ENCODE measurements around the gene ETV1. TPM values are rescaled to one million over a fixed set of nuclear protein-coding genes. Genes with fewer than 3 reads are reported as not detected.

ETV1 gene
- total and polyA plus RNA-seq, 4 experiments from 2014 or later, result 0.47 TPM; not detected in 3

- Histone ChIP-seq H3K4me3 (ENCODE audit: low read length in 2 of 2) (no peak overlapping the region), H3K27me3 (ENCODE audit: insufficient read depth, low read length) (no peaks in the 10 kb centered on the region), H3K9me3 (ENCODE audit: control insufficient read depth in 1 of 2, low read length in 2 of 2) (no peaks in the 10 kb centered on the region), H3K4me1 (ENCODE audit: insufficient read depth, low read length) (no peaks in the 10 kb centered on the region), H3K36me3 (ENCODE audit: insufficient read depth, low read length) (no peaks in the 10 kb centered on the region), H3K27ac (ENCODE audit: low read depth, low read length) (no peak overlapping the region)
- POLR2A ChIA-PET (ENCODE audit: partially characterized antibody), result no interaction called here
- Mint-ChIP-seq H3K27me3 (peaks cover 2% of the 10 kb centered on the region in 2 donors), H3K9me3 (peaks cover 0 to 8% (median 0%) of the 10 kb centered on the region in 8 donors), H3K36me3 (no peaks in the 10 kb centered on the region), H3K4me1 (no peaks in the 10 kb centered on the region), H3K4me3 (no peak overlapping the region), H3K27ac (no peak overlapping the region)
- intact Hi-C loops (cut with micrococcal nuclease), result no loop called here
- CTCF ChIA-PET (ENCODE audit: partially characterized antibody), result no interaction called here
- DNase-seq, result no peak
These were observed 27.5 kb upstream of the ETV1 start for GRCh38 chr7:14016950-14017349.

- H3K36me3 ChIP-seq (ENCODE audit: insufficient read depth, low read length), result no peaks in the 10 kb centered on the region
- POLR2A ChIA-PET (ENCODE audit: partially characterized antibody), result no interaction called here
- Mint-ChIP-seq H3K4me1 (no peaks in the 10 kb centered on the region), H3K4me3 (no peak overlapping the region), H3K27me3 (peaks cover 2% of the 10 kb centered on the region in 2 donors), H3K27ac (no peak overlapping the region), H3K9me3 (peaks cover 0 to 7% (median 0%) of the 10 kb centered on the region in 8 donors), H3K36me3 (no peaks in the 10 kb centered on the region)
- H3K4me1 ChIP-seq (ENCODE audit: insufficient read depth, low read length), result peaks cover 10% of the 10 kb centered on the region
- no peaks in the 10 kb centered on the region for H3K27me3 ChIP-seq (ENCODE audit: insufficient read depth, low read length)
- H3K4me3 ChIP-seq (ENCODE audit: low read length in 2 of 2), result no peak overlapping the region
- CTCF ChIA-PET (ENCODE audit: partially characterized antibody), result no interaction called here
- DNase-seq, result no peak
- no peaks in the 10 kb centered on the region for H3K9me3 ChIP-seq (ENCODE audit: control insufficient read depth in 1 of 2, low read length in 2 of 2)
- intact Hi-C loops (cut with micrococcal nuclease), result loop anchor here (2.0 kb wide), 1 partner anchor 73 kb away; no protein-coding TSS in a partner anchor
- H3K27ac ChIP-seq (ENCODE audit: low read depth, low read length), result no peak overlapping the region
These were observed 24.4 kb upstream of the ETV1 start for GRCh38 chr7:14013898-14014297.

- peak overlapping the region; percentile 41 to 80 (median 57) for H3K4me3 Mint-ChIP-seq
These were observed 20.3 kb upstream of the ETV1 start for GRCh38 chr7:14009453-14010418.

DNA sequence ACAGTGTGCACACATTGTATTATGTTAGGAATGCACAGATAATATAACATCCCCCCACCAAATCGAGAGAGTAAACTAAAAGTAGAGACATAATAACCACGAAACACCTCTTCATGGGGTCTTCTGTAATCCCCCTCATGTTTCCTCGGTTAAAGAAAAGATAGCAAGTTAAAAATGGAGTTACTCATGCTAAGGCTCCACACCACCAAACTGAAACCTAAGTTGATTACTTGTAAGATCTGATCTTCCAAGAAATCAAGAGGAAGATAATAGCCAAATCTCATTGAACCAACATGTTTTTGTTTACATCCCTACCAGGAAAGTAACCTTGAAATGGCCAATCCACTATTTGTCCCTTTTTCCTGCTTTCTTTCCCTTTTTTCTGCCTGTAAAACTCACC is 11.7 kb upstream of the ETV1 start:
- peaks cover 1 to 5% of the 10 kb centered on the region in 2 donors for H3K27me3 Mint-ChIP-seq
- CTCF ChIA-PET (ENCODE audit: partially characterized antibody), result no interaction called here
- no peaks in the 10 kb centered on the region for H3K27me3 ChIP-seq (ENCODE audit: insufficient read depth, low read length)
- H3K4me1 Mint-ChIP-seq, result peaks cover 0 to 1% (median 0%) of the 10 kb centered on the region in 4 donors
- no peak overlapping the region for H3K27ac Mint-ChIP-seq
- POLR2A ChIA-PET (ENCODE audit: partially characterized antibody), result no interaction called here
- no peak overlapping the region for H3K4me3 ChIP-seq (ENCODE audit: low read length in 2 of 2)
- H3K36me3 ChIP-seq (ENCODE audit: insufficient read depth, low read length), result no peaks in the 10 kb centered on the region
- DNase-seq, result no peak
- H3K9me3 Mint-ChIP-seq, result peaks cover 0 to 5% (median 0%) of the 10 kb centered on the region in 8 donors
- intact Hi-C loops (cut with micrococcal nuclease), result no loop called here
- H3K4me1 ChIP-seq (ENCODE audit: insufficient read depth, low read length), result no peaks in the 10 kb centered on the region
- H3K27ac ChIP-seq (ENCODE audit: low read depth, low read length), result no peak overlapping the region
- no peaks in the 10 kb centered on the region for H3K36me3 Mint-ChIP-seq
- H3K4me3 Mint-ChIP-seq, result no peak overlapping the region
- H3K9me3 ChIP-seq (ENCODE audit: control insufficient read depth in 1 of 2, low read length in 2 of 2), result no peaks in the 10 kb centered on the region

More at GRCh38 chr7:14009453-14010418, 20.3 kb upstream of the ETV1 start:
- Mint-ChIP-seq H3K36me3 (no peaks in the 10 kb centered on the region), H3K27me3 (peaks cover 1 to 3% of the 10 kb centered on the region in 2 donors), H3K4me1 (no peaks in the 10 kb centered on the region), H3K27ac (peak overlapping the region in 4 of 7 donors; percentile 22 to 51 (median 32)), H3K9me3 (peaks cover 0 to 5% (median 0%) of the 10 kb centered on the region in 8 donors)
- ChIA-PET CTCF (ENCODE audit: partially characterized antibody) (no interaction called here), POLR2A (ENCODE audit: partially characterized antibody) (no interaction called here)
- H3K27ac ChIP-seq (ENCODE audit: low read depth, low read length), result no peak overlapping the region
- DNase-seq, result peak in 1 of 5 donors; percentile 10
- intact Hi-C loops (cut with micrococcal nuclease), result no loop called here
- H3K4me1 ChIP-seq (ENCODE audit: insufficient read depth, low read length), result peaks cover 10% of the 10 kb centered on the region
- no peaks in the 10 kb centered on the region for H3K27me3 ChIP-seq (ENCODE audit: insufficient read depth, low read length)
- H3K9me3 ChIP-seq (ENCODE audit: control insufficient read depth in 1 of 2, low read length in 2 of 2), result no peaks in the 10 kb centered on the region
- no peaks in the 10 kb centered on the region for H3K36me3 ChIP-seq (ENCODE audit: insufficient read depth, low read length)
- H3K4me3 ChIP-seq (ENCODE audit: low read length in 2 of 2), result no peak overlapping the region

GRCh38 chr7:14000247-14000646 is 10.8 kb upstream of the ETV1 start:
- H3K27ac ChIP-seq (ENCODE audit: low read depth, low read length), result no peak overlapping the region
- intact Hi-C loops (cut with micrococcal nuclease), result no loop called here
- ChIA-PET POLR2A (ENCODE audit: partially characterized antibody) (no interaction called here), CTCF (ENCODE audit: partially characterized antibody) (no interaction called here)
- Mint-ChIP-seq H3K27ac (no peak overlapping the region), H3K36me3 (no peaks in the 10 kb centered on the region), H3K4me3 (no peak overlapping the region), H3K4me1 (peaks cover 0 to 1% (median 0%) of the 10 kb centered on the region in 4 donors), H3K27me3 (peaks cover 0 to 2% of the 10 kb centered on the region in 2 donors), H3K9me3 (peaks cover 0 to 4% (median 0%) of the 10 kb centered on the region in 8 donors)
- no peak for DNase-seq
- H3K36me3 ChIP-seq (ENCODE audit: insufficient read depth, low read length), result no peaks in the 10 kb centered on the region
- H3K27me3 ChIP-seq (ENCODE audit: insufficient read depth, low read length), result no peaks in the 10 kb centered on the region
- H3K9me3 ChIP-seq (ENCODE audit: control insufficient read depth in 1 of 2, low read length in 2 of 2), result no peaks in the 10 kb centered on the region
- no peaks in the 10 kb centered on the region for H3K4me1 ChIP-seq (ENCODE audit: insufficient read depth, low read length)
- no peak overlapping the region for H3K4me3 ChIP-seq (ENCODE audit: low read length in 2 of 2)

GRCh38 chr7:13998866-13999265 is 9.4 kb upstream of the ETV1 start:
- Histone ChIP-seq H3K27me3 (ENCODE audit: insufficient read depth, low read length) (no peaks in the 10 kb centered on the region), H3K27ac (ENCODE audit: low read depth, low read length) (no peak overlapping the region), H3K36me3 (ENCODE audit: insufficient read depth, low read length) (no peaks in the 10 kb centered on the region), H3K9me3 (ENCODE audit: control insufficient read depth in 1 of 2, low read length in 2 of 2) (no peaks in the 10 kb centered on the region), H3K4me1 (ENCODE audit: insufficient read depth, low read length) (no peaks in the 10 kb centered on the region), H3K4me3 (ENCODE audit: low read length in 2 of 2) (no peak overlapping the region)
- intact Hi-C loops (cut with micrococcal nuclease), result no loop called here
- Mint-ChIP-seq H3K4me3 (no peak overlapping the region), H3K9me3 (no peaks in the 10 kb centered on the region), H3K4me1 (peaks cover 0 to 1% (median 0%) of the 10 kb centered on the region in 4 donors), H3K27ac (no peak overlapping the region), H3K36me3 (no peaks in the 10 kb centered on the region), H3K27me3 (peaks cover 0 to 2% of the 10 kb centered on the region in 2 donors)
- no peak for DNase-seq
- ChIA-PET POLR2A (ENCODE audit: partially characterized antibody) (no interaction called here), CTCF (ENCODE audit: partially characterized antibody) (no interaction called here)

- Histone ChIP-seq H3K4me1 (ENCODE audit: insufficient read depth, low read length) (peaks cover 16% of the 10 kb centered on the region), H3K4me3 (ENCODE audit: low read length in 2 of 2) (no peak overlapping the region), H3K36me3 (ENCODE audit: insufficient read depth, low read length) (no peaks in the 10 kb centered on the region), H3K27ac (ENCODE audit: low read depth, low read length) (no peak overlapping the region), H3K9me3 (ENCODE audit: control insufficient read depth in 1 of 2, low read length in 2 of 2) (no peaks in the 10 kb centered on the region), H3K27me3 (ENCODE audit: insufficient read depth, low read length) (peaks cover 7% of the 10 kb centered on the region)
- no peak for DNase-seq
- Mint-ChIP-seq H3K4me1 (no peaks in the 10 kb centered on the region), H3K36me3 (no peaks in the 10 kb centered on the region), H3K27ac (no peak overlapping the region), H3K4me3 (no peak overlapping the region), H3K27me3 (peaks cover 0 to 2% of the 10 kb centered on the region in 2 donors), H3K9me3 (no peaks in the 10 kb centered on the region)
- ChIA-PET CTCF (ENCODE audit: partially characterized antibody) (no interaction called here), POLR2A (ENCODE audit: partially characterized antibody) (no interaction called here)
- intact Hi-C loops (cut with micrococcal nuclease), result loop anchor here (5.0 kb wide), 1 partner anchor 80 kb away; no protein-coding TSS in a partner anchor
These were observed 3.1 kb upstream of the ETV1 start for GRCh38 chr7:13992596-13992964.
